GM12875 (cell line): ENCODE results near the gene PLPP2.

Experiments used
- H3K4me3 ChIP-seq: one replicate; pipeline ENCODE4 v1.5.1; 2011; ENCODE audit warnings: low read depth, low read length, control low read depth
- TF ChIP-seq, protein P1 (sequence below): IDR thresholded peaks from 2 replicates; pipeline ENCODE4 v1.5.1; 2011; ENCODE audit warnings: low read depth, mild to moderate bottlenecking, control low read depth, inconsistent platforms, low read length, moderate library complexity, borderline replicate concordance; ENCODE audit not compliant: insufficient read depth

The PLPP2 gene

DNA sequence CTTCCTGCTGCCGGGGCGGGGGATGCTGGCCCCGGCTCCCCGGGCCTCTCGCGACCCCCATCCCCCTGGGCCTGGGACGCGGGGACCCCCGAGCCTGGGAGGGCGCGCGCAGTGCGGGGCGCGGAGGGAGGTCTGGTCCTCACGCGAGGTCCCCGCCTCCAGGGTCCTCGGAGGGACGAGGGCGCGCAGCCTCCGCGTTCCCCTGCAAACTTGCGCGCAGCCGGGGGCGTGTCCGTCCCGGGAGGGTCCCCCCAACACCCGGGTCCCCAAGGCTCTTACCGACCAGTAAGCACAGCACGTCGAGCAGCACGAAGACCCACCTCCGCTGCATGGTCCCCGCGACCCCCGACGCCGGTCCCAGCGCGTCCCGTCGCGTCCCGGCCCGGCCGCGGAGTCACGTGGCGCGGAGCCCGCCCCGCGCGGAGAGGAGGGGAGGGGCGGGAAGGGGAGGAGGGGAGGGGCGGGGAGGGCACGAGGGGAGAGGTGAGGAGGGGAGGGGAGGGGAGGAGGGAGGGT is at the start of gene PLPP2:
PLPP2 (minus strand) TSS at position 398 of the 516 bp plus-strand sequence; CDS start at position 331, 67 bp downstream.
- no peak within 1 kb of the TSS for H3K4me3 ChIP-seq
- TF ChIP-seq, protein P1, sequence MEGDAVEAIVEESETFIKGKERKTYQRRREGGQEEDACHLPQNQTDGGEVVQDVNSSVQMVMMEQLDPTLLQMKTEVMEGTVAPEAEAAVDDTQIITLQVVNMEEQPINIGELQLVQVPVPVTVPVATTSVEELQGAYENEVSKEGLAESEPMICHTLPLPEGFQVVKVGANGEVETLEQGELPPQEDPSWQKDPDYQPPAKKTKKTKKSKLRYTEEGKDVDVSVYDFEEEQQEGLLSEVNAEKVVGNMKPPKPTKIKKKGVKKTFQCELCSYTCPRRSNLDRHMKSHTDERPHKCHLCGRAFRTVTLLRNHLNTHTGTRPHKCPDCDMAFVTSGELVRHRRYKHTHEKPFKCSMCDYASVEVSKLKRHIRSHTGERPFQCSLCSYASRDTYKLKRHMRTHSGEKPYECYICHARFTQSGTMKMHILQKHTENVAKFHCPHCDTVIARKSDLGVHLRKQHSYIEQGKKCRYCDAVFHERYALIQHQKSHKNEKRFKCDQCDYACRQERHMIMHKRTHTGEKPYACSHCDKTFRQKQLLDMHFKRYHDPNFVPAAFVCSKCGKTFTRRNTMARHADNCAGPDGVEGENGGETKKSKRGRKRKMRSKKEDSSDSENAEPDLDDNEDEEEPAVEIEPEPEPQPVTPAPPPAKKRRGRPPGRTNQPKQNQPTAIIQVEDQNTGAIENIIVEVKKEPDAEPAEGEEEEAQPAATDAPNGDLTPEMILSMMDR: no peak

DNA sequence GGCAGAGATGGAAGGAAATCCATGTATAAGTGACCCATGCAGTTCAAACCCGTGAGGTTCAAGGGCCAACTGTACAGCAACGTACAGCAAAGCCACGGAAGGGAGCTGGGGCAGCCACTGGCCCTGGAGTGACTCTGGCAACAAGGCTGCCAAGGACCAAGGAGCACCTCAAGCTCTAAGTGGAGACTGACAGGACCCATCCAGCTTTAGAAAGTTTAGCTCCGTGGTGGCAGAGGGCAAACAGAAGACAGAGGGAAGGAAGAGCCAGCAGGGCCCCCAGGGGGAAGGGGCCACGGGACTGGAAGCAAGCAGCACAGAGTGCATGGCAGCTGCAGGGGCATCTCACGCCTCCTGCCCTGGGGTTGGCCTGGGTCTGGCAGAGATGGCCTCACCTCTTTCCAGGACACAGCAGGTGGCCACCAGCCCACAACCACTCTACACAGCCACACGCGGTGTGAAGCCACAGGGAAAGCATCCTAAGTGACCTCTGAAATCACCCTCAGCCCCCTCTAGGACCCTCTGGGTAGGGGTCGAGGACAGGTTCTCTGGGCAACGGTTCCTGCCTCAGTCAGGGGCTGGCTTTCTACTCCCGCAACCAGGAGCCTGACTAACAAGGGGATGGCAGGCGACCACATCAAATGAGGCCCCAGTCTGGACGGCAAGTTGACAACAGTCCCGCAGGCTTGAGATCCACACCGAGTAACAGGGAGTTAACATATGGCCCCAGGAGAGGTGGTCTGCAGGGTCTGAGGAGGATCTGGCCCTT is 49.6 kb upstream of the PLPP2 start:
- TF ChIP-seq, protein P1: no peak
- H3K4me3 ChIP-seq: no peak overlapping the region

DNA sequence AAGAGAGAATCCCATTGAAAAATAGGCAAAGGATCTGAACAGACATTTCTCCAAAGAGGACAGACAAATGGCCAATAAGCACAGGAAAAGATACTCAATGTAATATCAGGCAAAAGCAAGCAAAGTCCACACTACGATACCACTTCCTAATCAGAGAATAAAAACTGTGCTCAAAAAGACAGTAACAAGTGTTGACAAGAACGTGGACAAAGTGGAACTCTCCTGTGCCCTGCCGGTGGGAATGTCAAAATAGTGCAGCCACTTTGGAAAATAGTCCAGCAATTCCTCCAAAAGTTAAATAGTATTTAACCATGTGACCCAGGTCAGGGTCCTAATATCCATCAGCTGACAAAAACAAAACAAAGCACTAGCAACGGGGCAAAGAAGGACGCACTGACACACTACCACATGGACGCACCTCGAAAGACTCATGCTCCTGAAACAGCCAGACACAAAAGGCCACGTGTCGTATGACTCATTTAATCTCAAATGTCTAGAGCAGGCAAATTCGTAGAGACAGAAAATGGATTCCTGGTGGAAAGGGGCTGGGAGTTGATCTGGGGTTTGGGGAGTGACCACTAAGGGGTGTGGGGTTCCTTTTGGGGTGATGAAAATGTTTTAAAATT is 48.2 kb upstream of the PLPP2 start:
- no peak overlapping the region for H3K4me3 ChIP-seq
- TF ChIP-seq, protein P1: no peak

DNA sequence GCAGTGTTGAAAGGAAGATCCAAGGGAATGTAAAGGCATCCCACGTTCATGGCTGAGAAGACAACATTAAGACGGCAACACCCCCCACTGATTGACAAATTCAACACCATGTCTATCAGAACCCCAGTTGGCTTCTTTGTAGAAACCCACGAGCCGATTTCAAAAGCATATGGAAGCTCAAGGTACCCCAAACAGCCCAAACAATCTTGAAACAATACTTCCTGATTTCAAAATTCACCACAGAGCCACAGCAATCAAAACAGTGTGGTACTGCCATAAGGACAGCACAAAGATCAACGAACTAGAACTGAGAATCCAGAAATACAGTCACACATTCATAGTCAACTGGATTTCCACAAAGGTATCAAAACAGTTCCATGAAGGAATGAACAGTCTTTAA is 47.2 kb upstream of the PLPP2 start:
- TF ChIP-seq, protein P1: no peak
- no peak overlapping the region for H3K4me3 ChIP-seq

DNA sequence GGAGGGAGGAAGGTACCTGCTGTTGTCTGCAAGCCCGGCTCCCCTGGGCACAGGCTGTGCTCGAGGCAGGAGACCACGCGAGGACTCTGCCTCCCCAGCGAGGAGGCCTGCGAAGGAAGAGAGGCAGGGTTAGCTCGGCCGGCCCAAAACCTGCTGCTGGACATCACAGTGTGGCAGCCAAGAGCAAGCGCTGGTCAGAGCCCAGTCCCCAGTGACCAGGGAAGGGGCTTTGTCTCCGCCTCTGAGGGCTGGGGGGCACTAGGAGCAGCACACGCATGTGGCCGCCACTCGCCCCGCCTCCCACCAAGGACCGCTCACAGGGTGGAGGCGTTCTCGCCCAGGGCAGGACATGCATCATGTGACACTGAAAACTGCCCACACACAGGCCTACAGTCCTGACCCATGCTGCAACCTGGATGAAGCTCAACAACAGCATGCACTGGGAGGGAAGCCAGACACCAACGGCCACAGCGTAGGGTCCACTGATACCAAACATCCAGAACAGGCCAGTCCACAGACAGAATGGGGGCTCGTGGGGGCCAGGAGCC is 44.9 kb upstream of the PLPP2 start:
- H3K4me3 ChIP-seq: no peak overlapping the region
- TF ChIP-seq, protein P1: no peak

DNA sequence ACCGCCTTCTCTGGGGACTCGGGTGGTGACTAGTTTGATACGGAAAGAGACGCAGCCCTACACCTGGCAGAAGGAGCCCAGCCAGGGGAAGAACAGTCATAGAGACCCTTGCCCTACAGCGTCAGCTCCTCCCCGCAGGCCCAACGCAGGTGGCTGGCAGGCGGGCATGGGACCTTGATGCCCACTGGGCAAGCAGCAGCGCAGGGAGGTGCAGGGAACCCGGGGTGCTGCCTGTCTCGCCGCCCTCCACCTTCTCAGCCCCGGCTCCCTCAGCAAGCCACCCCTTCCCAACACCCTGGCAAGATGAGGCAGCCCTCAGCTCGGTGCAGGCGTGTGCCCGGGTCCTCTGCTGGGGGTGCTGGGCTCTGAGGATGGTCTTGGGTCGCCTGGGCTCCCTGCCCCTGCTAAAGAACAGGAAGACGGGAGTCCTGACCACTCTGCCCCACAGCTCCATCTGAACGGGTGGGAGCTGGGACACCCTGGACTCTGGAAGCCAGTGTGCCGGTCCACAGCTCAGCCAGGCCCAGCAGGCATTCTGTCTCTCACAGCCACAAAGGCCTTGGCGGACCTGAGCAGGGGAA is 44.4 kb upstream of the PLPP2 start:
- H3K4me3 ChIP-seq: no peak overlapping the region
- TF ChIP-seq, protein P1: no peak

DNA sequence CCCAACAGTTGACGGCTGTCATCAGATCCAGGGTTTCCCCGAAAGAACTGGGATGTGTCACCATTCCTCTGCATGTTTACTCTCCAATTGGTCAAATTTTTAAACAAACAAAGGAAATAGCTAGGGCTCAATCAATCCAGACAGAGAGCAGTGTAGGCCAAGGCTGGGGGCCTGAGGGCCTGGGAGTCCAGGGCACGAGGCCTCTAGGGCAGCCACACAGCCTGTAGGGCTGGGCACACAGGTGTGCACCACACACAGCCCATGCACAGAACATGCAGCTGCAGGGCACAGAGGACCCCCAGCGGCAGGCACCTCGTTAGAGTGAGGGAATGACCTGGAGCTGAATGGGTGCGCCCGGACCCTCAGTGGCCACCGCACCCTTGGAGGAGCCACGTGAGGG is 43.9 kb upstream of the PLPP2 start:
- TF ChIP-seq, protein P1: no peak
- no peak overlapping the region for H3K4me3 ChIP-seq
